Peyer's patch (tissue), 4 donors: Measurements from ENCODE around the gene ADH6. TPM values are rescaled to one million over a fixed set of nuclear protein-coding genes. Genes with fewer than 3 reads are reported as not detected.

Experiments
- DNase-seq, 3 donors: peaks; one replicate each; pipeline ENCODE4 v3.0.0-alpha.2; 2017 to 2019
- H3K27ac ChIP-seq, 4 donors: fragments of 200-600 bp; sonication (generic); one replicate each; pipeline ENCODE4 v1.5.1; 2016 to 2019
- H3K27me3 ChIP-seq, 2 donors: fragments of 200-600 bp; sonication (generic); one replicate each; pipeline ENCODE4 v1.5.1; 2019
- H3K36me3 ChIP-seq, 3 donors: fragments of 200-600 bp; sonication (generic); one replicate each; pipeline ENCODE4 v1.5.1; 2016 to 2019
- H3K4me1 ChIP-seq, 4 donors: fragments of 200-600 bp; sonication (generic); one replicate each; pipeline ENCODE4 v1.5.1; 2016 to 2019
- H3K4me3 ChIP-seq, 4 donors: fragments of 200-600 bp; sonication (generic); 1 replicate in 3 of 4; 2 replicates in 1 of 4; pipeline ENCODE4 v1.5.1; 2016 to 2019; ENCODE audit warnings: mild to moderate bottlenecking in 1 of 4
- H3K9me3 ChIP-seq, 4 donors: fragments of 200-600 bp; sonication (generic); one replicate each; pipeline ENCODE4 v1.5.1; 2016 to 2019; ENCODE audit warnings: mild to moderate bottlenecking in 1 of 4
- POLR2A ChIP-seq, 2 donors: fragments of 450-650 bp; IDR thresholded peaks; one replicate each; pipeline ENCODE4 v1.5.1; 2017; ENCODE audit warnings: antibody characterized with exemption in 2 of 2, mild to moderate bottlenecking in 2 of 2, moderate library complexity in 2 of 2
- total RNA-seq, 4 donors: library from RNA; depleted of rRNA; stranded (reverse); fragments of >200 nt; gene quantifications; one replicate each; pipeline ENCODE4 v1.1.0, GENCODE V29; 2016
- TF ChIP-seq, protein P1 (sequence below), 6 experiments: fragments of 450-650 bp in 4 of 6; fragments of 200-600 bp in 2 of 6; sonication (generic) in 1 of 6; IDR thresholded peaks; one replicate each; pipeline ENCODE4 v1.5.1; 2017 to 2019; ENCODE audit warnings: antibody characterized with exemption in 6 of 6, mild to moderate bottlenecking in 3 of 6, moderate library complexity in 1 of 6

ADH6 gene
- total RNA-seq, 4 donors from 2014 or later: 11.6 to 47.1 (median 37.7) TPM

DNA sequence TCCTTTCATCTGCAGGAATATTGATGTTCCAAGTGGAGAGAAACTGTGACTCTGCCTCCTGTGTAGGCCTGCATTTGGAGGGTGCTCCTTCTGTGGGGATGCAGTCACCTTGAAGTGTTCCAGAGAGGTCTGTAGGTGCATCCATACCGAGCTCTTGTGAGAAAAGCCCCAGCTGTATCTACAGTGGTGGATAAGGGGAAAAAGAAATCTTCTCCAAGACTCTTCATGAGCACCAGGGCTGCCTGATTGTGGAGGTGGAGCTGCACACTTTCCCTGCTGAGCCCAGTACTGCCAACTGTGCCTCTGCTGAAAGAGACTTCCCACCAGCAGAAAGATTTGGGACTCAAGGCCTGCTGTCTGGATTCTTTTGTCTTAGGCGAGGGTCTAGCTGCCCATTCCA is 39.9 kb downstream of the ADH6 start:
- Histone ChIP-seq H3K27me3 (no peaks in the 10 kb centered on the region), H3K4me3 (no peak overlapping the region), H3K4me1 (no peaks in the 10 kb centered on the region), H3K27ac (no peak overlapping the region), H3K9me3 (no peaks in the 10 kb centered on the region), H3K36me3 (no peaks in the 10 kb centered on the region)
- TF ChIP-seq, protein P1, sequence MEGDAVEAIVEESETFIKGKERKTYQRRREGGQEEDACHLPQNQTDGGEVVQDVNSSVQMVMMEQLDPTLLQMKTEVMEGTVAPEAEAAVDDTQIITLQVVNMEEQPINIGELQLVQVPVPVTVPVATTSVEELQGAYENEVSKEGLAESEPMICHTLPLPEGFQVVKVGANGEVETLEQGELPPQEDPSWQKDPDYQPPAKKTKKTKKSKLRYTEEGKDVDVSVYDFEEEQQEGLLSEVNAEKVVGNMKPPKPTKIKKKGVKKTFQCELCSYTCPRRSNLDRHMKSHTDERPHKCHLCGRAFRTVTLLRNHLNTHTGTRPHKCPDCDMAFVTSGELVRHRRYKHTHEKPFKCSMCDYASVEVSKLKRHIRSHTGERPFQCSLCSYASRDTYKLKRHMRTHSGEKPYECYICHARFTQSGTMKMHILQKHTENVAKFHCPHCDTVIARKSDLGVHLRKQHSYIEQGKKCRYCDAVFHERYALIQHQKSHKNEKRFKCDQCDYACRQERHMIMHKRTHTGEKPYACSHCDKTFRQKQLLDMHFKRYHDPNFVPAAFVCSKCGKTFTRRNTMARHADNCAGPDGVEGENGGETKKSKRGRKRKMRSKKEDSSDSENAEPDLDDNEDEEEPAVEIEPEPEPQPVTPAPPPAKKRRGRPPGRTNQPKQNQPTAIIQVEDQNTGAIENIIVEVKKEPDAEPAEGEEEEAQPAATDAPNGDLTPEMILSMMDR (IDR thresholded peaks at IDR 0.05): no peak
- no peak for TF ChIP-seq POLR2A (IDR thresholded peaks at IDR 0.05)
- DNase-seq: no peak

DNA sequence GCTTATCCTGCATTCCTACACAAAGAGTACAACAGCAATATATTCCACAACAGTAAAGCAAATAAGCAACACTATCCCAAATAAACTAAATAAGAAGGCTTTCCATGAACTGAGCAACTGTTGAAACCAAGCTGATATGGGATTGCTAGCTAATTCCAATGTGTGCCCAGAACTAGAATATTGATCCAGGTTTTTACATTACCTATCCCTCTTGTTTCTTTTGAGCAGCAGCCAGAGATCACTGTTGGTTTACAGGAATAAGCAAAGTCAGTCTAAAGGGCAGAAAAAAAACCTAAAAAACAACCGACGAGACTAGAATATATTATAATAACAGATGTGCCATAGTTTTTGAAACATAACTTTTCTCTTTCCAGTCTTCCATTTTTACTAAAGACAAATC is 52.5 kb downstream of the ADH6 start:
- H3K27me3 ChIP-seq: no peaks in the 10 kb centered on the region
- no peak for TF ChIP-seq POLR2A (IDR thresholded peaks at IDR 0.05)
- TF ChIP-seq, protein P1 (IDR thresholded peaks at IDR 0.05): no peak
- H3K4me1 ChIP-seq: no peaks in the 10 kb centered on the region
- H3K36me3 ChIP-seq: no peaks in the 10 kb centered on the region
- no peaks in the 10 kb centered on the region for H3K9me3 ChIP-seq
- no peak overlapping the region for H3K27ac ChIP-seq
- DNase-seq: no peak
- no peak overlapping the region for H3K4me3 ChIP-seq

- no peaks in the 10 kb centered on the region for H3K9me3 ChIP-seq
- TF ChIP-seq POLR2A (IDR thresholded peaks at IDR 0.05): no peak
- TF ChIP-seq, protein P1 (IDR thresholded peaks at IDR 0.05): no peak
- no peak overlapping the region for H3K4me3 ChIP-seq
- no peak for DNase-seq
- no peaks in the 10 kb centered on the region for H3K4me1 ChIP-seq
- H3K27ac ChIP-seq: no peak overlapping the region
- no peaks in the 10 kb centered on the region for H3K27me3 ChIP-seq
- no peaks in the 10 kb centered on the region for H3K36me3 ChIP-seq
These were observed 53.1 kb downstream of the ADH6 start for GRCh38 chr4:99165978-99166377.

DNA sequence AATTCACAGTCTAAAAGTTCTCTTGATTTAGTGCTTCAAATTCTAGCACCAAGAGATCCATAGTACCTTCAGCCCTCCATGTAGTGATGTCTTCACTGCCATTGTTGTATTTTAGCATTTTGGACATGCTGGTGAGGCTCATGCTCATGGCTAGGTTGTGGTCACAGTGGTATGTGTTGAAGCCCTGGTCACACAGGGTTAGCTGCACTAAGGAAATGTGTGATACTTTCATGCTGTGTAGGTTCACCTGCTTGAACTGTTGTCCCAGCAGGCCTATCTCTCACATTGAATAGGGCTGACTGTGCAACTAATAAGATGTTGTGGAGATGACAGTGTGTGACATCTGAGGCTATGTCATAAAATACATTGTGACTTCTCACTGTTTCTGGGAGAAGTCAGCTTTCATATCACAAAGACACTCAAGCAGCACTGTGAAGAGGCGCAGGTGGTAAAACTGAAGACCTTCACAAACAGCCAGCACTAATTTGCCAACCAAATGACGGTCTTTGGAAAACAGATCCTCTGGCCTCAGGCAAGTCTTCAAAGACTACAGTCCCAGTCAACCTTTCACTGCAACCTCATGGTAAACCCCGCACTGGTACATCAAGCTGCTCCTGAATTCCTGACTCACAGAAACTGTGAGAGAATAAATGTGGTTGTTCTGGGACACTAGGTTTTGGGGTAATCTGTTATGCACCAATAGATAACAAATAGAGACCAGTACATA is 57.5 kb downstream of the ADH6 start:
- Histone ChIP-seq H3K27ac (no peak overlapping the region), H3K4me1 (no peaks in the 10 kb centered on the region), H3K4me3 (no peak overlapping the region), H3K27me3 (no peaks in the 10 kb centered on the region), H3K9me3 (no peaks in the 10 kb centered on the region), H3K36me3 (no peaks in the 10 kb centered on the region)
- TF ChIP-seq, protein P1 (IDR thresholded peaks at IDR 0.05): no peak
- TF ChIP-seq POLR2A (IDR thresholded peaks at IDR 0.05): no peak
- DNase-seq: no peak

DNA sequence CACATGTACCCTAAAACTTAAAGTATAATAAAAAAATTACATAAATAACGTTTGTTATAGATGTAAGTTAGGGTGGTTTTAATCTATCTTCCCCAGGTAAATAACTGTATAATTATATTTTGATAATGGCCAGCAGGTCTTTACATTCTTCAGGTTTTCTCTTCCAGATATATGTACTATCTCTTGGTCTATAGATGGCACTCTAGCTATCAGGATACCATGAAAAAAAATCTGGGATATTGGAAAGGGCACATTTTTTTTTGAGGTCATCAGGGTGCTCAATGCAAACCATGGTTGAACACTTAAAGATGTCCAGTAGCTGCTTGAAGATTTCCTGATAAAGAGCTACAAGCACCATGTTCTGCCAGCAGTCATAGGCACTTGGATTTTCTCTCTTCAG is 59.3 kb downstream of the ADH6 start:
- TF ChIP-seq POLR2A (IDR thresholded peaks at IDR 0.05): no peak
- TF ChIP-seq, protein P1 (IDR thresholded peaks at IDR 0.05): peak in 2 of 6 experiments; percentile 10 to 14
- Histone ChIP-seq H3K27ac (no peak overlapping the region), H3K4me1 (no peaks in the 10 kb centered on the region), H3K9me3 (no peaks in the 10 kb centered on the region), H3K36me3 (no peaks in the 10 kb centered on the region), H3K4me3 (no peak overlapping the region), H3K27me3 (no peaks in the 10 kb centered on the region)
- no peak for DNase-seq
